Midbrain (tissue), 1 donor: ENCODE data around the gene TEX28.
"Not testable (repeated sequence)": the region's sequence is repeated elsewhere in the genome, so short reads cannot be mapped to it uniquely, and the experiment has no call there.

Experiments
- DNase-seq: peaks from one replicate; lab custom pipeline; 2025; lab: John Stamatoyannopoulos, UW

Gene TEX28, protein sequence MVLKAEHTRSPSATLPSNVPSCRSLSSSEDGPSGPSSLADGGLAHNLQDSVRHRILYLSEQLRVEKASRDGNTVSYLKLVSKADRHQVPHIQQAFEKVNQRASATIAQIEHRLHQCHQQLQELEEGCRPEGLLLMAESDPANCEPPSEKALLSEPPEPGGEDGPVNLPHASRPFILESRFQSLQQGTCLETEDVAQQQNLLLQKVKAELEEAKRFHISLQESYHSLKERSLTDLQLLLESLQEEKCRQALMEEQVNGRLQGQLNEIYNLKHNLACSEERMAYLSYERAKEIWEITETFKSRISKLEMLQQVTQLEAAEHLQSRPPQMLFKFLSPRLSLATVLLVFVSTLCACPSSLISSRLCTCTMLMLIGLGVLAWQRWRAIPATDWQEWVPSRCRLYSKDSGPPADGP

GRCh38 chrX:154294791-154295574 lies at the start of gene TEX28:
TEX28 (minus strand) TSS chrX:154295124; CDS start chrX:154292117, 3,007 bp downstream.
- no peak for DNase-seq

- DNase-seq = not testable (repeated sequence)
Measured at GRCh38 chrX:154343620-154344019, 48.7 kb upstream of the TEX28 start.

GRCh38 chrX:154343063-154343462 lies 48.1 kb upstream of the TEX28 start:
- not testable (repeated sequence) for DNase-seq

DNA sequence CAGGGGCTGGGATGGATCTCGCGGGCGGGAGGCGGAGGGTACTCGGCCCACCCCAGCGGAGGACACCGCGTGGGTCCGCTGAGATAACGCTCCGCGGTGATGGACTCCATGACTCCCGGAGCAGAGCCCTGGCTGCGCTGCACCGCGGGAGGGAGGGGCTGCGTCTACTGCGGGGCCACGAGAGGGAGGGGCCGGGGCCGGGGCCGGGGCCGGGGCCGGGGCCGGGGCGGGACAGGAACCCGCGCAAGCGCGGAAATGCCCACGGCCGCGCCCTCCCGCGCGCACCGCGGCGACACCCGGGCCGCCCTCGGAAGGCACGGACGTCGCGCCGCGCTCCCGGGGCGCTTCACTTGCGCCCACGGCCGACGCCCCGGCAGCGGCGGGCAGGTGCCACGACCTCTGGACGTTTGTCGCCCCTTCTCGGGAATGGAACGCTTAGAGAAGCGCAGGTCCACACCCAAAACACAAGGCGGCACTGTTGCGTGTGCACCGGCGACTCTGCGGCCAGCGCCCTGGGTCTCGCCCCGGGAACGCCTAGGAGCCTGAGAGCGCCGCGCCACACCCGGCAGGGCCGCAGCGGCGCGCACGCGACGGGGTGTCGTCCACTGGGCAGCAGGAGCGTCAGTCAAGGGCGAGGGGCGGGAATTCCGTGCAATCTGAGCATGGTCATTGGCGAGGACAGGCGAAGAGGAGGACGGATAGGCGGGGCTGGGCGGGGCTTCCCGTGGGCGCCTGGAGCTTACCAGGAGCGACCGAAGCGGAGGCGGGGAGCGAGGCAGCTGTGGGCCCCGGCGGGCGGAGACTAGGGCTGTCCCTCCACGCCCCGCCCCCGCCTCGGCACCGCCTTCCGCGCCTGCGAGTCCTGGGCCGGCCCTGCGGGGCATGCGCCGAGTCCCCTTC lies 46.7 kb upstream of the TEX28 start:
- DNase-seq = not testable (repeated sequence)

DNA sequence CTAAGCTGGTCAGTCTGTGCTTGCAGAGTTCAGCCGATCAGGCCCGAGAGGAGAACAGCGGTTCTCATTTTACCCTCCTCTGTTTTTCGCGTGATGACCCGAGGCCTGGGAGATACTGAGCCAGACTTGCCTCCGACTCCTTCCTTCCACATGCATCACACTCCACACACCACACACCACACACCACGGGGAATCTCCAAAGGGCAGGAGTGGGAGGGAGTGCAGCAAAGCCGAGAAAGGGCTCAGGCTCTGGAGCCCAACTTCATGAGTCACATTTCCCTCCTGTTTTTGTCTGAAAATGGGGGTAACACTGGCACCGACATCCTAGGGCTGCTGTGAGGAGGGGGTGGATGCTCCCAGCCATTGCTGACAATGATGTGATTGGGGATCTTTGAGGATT lies 39.6 kb upstream of the TEX28 start:
- no peak for DNase-seq

GRCh38 chrX:154333837-154334271 lies 38.9 kb upstream of the TEX28 start:
- no peak for DNase-seq

GRCh38 chrX:154333116-154333515 lies 38.2 kb upstream of the TEX28 start:
- no peak for DNase-seq

DNA sequence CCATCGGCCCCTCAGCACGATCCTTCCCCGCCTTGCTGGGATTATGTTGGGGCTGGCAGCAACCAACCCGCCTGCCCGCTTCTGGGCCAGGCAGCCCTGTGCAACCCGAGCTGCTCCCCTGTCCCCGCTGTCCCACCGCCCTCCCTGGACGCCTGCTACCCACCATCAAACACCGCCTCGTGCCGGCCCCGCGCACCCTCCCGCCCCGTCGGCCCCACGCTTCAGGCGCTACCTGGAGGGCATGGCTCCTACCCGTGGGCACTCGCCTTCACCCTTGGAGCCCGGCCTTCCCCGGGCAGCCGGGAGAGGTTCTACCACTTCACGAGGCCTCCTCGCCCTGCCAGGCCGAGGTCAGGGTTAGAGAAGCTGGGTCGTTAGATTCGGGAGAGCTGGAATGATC lies 37.6 kb upstream of the TEX28 start:
- no peak for DNase-seq

GRCh38 chrX:154329294-154329693 lies 34.4 kb upstream of the TEX28 start:
- DNase-seq = no peak

GRCh38 chrX:154328646-154329045 lies 33.7 kb upstream of the TEX28 start:
- no peak for DNase-seq

GRCh38 chrX:154327038-154327820 lies 32.3 kb upstream of the TEX28 start:
- no peak for DNase-seq

- no peak for DNase-seq
Measured at GRCh38 chrX:154325541-154325940, 30.6 kb upstream of the TEX28 start.

- no peak for DNase-seq
Measured at GRCh38 chrX:154323537-154323936, 28.6 kb upstream of the TEX28 start.

DNA sequence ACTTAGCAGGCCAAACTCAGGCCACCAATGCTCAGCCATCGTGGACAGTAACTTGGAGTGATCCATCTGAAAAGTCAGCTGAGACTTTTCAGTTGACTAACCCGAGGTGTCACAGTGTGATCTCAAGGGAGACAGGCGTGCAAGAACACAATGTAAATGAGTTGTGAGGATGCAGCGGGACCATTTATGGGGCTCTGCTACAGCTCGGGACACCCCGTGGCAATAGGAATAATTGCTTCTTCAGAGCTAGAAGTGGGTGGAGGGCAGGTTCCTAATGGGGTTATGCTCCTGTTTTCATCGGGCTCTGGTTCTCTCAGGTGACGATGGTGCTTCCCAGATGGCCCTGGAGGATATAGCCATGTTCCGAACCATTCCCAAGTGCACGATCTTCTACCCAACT lies 28.0 kb upstream of the TEX28 start:
- DNase-seq = no peak

DNA sequence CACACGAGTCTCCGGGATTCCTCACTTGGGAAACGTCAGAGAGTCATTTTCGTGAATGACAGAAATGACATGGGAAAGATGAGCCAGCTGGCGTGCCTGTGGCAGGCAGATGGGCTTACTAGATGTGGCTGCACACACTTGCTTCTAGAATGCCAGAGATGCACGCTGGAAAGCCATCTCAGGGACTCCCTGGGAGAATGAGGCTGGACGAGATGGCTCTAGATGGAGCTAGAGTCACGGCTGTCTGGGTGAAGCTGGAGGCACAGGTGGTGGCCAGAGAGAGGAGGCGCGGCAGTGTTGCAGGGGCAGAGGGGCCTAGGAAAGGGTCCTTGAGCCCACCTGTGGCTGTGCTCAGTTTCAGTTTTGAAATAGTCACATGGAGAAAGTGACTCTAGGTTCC lies 26.7 kb upstream of the TEX28 start:
- no peak for DNase-seq

GRCh38 chrX:154321152-154321551 lies 26.2 kb upstream of the TEX28 start:
- no peak for DNase-seq

- no peak for DNase-seq
Measured at GRCh38 chrX:154320406-154320805, 25.5 kb upstream of the TEX28 start.

- DNase-seq = no peak
Measured at GRCh38 chrX:154317391-154317995, 22.6 kb upstream of the TEX28 start.

DNA sequence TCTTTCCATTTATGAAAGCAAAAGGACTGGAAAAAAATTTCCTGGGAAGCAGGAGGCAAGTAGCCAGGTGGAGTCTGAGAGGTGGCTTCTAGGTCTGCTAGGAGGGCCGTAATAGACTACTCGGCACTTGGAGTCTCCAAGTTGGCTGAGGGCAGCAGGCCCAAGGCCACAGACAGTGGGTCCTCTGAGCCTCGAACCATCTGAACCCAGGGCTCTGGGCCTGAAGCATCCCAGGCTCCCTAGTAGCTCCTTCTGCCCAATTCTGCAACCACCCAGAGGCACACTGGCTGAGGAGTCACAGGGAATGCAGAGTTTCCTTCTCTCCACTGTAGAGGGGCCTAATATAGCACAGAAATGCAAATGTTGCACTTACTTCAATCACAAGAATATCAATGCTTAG lies 20.5 kb upstream of the TEX28 start:
- DNase-seq = no peak

- no peak for DNase-seq
Measured at GRCh38 chrX:154313147-154313546, 18.2 kb upstream of the TEX28 start.

DNA sequence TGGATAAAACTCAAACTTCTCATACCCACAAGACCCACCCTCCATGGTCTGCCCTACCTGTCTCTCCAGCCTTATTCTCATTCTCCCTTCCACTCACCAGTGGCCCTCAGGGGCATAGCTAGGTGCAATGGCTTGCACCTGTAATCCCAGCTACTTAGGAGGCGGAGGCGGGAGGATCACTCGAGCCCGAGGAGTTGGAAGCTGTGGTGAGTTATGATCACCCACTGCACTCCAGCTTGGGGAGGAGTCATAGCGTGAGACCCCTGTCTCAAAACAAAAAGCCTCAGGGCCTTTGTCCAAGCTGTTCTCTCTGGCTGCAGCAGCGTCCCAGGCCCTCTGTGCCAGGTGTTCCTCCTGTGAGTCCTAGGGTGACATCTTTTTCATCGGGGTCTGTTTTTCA lies 17.2 kb upstream of the TEX28 start:
- no peak for DNase-seq
